Pancreas (tissue), 10 donors: ENCODE data around the gene DDX39B. TPM values are rescaled to one million over a fixed set of nuclear protein-coding genes. Genes with fewer than 3 reads are reported as not detected.
A peak's percentile ranks its signal among the peaks of the same experiment; 100 is the strongest.
"Not testable (repeated sequence)": the region's sequence is repeated elsewhere in the genome, so short reads cannot be mapped to it uniquely, and the experiment has no call there.

Source experiments
- ATAC-seq, 4 donors: fragments of 200-7000 bp; cut with Tn5 transposase; one replicate each; pipeline versions ENCODE4 v1.8.0 to v1.9.1; 2020; ENCODE audit warnings: mild to moderate bottlenecking in 4 of 4, moderate library complexity in 4 of 4
- DNase-seq, 6 donors: peaks; one replicate each; pipeline ENCODE4 v3.0.0-alpha.2; 2020
- FAIRE-seq: peaks from 2 replicates; lab custom pipeline; 2012; peaks lifted over from hg19 to GRCh38; lab: Jason Lieb, UNC
- H3K27ac ChIP-seq, 4 donors: fragments of 200-600 bp; sonication (generic); 1 replicate in 3 of 4; 2 replicates in 1 of 4; pipeline versions ENCODE4 v1.5.0 to v1.8.0; 2020
- H3K27me3 ChIP-seq, 4 donors: fragments of 200-600 bp; one replicate each; pipeline ENCODE4 v1.8.0; 2021
- H3K36me3 ChIP-seq, 3 donors: fragments of 200-600 bp; sonication (generic) in 1 of 3; one replicate each; pipeline versions ENCODE4 v1.5.0 to v1.8.0; 2020 to 2021
- H3K4me1 ChIP-seq, 3 donors: fragments of 200-600 bp; one replicate each; pipeline ENCODE4 v1.8.0; 2021
- H3K4me3 ChIP-seq, 4 donors: fragments of 200-600 bp; sonication (generic) in 2 of 4; one replicate each; pipeline versions ENCODE4 v1.5.0 to v1.8.0; 2020 to 2021
- H3K9me3 ChIP-seq, 4 donors: fragments of 200-600 bp; one replicate each; pipeline ENCODE4 v1.8.0; 2021
- WGBS, 2 donors: extraction: QIAGEN DNeasy Blood & Tissue Kit; methylation state at CpG; one replicate each; pipeline ENCODE4 v1.1.7; 2013; 5-methylcytosine and 5-hydroxymethylcytosine counted together
- intact Hi-C, 3 donors: fragments of 100-400 bp; cut with DNase I; formaldehyde crosslinking; loops; one replicate each; pipeline versions ENCODE4 v1.11.1 to v1.14.2; 2022
- polyA plus RNA-seq, 2 donors: library from polyadenylated mRNA; stranded (reverse); fragments of 200-250 nt; gene quantifications; one replicate each; pipeline ENCODE4 v1.2.3, GENCODE V29; 2013
- total RNA-seq, 6 donors: library from RNA; stranded (reverse); fragmentation: NEBNext Ultra II Directional in 4 of 6; extraction: Animal tissue kit (Norgen Biotek cat#: 25700) in 4 of 6; gene quantifications; one replicate each; pipeline versions ENCODE4 v1.2.1 to v1.2.4, GENCODE V29; 2021 to 2023
- TF ChIP-seq, protein P1 (sequence below), 4 donors: fragments of 200-600 bp; sonication (generic) in 3 of 4; IDR thresholded peaks; one replicate each; pipeline versions ENCODE4 v1.5.0 to v1.8.0; 2021; ENCODE audit warnings: antibody characterized with exemption in 4 of 4
- donor health status: healthy with polysubstance abuse.
- donor health status: DM: no; HTN: no; CAD: no; lungs with moderate emphysema.
- donor health status: DM: no; HTN: no; CAD: no.
- donor health status: control.
- donor health status: control.
- donor health status: Bipolar disorder and iron deficiency.
- donor health status: DM: yes; HTN: yes; CAD: no.
- donor health status: DM: no; HTN: no; CAD: no.
- donor health status: DM: no; HTN: no; CAD: no.
- donor health status: DM: yes; HTN: yes; CAD: no.

DDX39B gene
- total RNA-seq (100 to 1,000 TPM; 134 to 233 (median 153) TPM), polyA plus RNA-seq (100 to 1,000 TPM; 423 to 669 TPM)

DNA sequence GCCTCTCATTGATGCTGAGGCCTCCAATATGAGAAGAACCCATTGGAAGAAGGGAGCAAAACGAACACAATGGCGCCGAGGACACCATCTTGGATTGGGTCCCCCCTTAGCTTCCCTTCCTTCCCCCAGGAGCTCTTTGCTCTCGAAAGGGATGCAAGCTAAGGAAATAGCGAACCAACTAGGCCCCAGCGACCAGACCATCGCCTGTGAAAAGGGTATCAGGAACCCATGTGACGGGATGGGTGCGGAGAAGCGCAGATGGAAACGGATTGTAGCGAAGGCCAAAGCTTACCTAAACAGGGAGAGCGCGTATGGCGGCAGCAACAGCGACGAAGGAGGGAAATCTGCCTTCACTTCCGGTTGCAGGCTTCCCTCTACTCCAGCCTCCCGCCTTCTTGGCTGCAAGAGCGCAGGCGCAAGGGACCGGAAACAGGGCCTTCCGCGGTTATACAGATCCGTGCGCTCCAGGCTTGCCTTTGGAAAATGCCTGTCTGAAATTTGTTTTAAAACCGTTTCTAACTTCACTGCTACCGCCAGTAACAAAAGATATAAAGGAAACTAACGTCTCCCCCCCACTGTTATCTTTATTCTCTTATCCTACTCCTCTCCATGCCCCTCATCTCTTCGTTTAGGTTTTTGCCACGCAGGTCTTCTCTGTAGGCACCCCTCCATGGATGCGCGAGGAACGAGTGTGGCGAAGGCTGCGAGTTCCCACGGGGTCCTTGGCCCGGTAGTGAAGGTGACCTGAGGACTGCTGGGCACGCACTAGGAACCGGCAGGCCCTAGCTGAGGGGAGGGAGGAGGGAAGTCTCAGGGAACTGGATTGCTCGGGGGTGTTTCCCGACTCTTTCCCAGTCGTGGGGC is at the start of gene DDX39B:
Gene DDX39B, minus strand, starts transcription at position 346 of the 864 bp plus-strand sequence. CDS start 1,471 bp downstream, outside the sequence.
- WGBS, 2 donors = 0% methylated on average over 43 of the region's 43 CpGs
- peak within 1 kb of the TSS; percentile 51 to 67 (median 59) for H3K4me3 ChIP-seq
- no peaks in the 10 kb centered on the region for H3K27me3 ChIP-seq
- peak within 1 kb of the TSS; percentile 78 to 96 (median 92) for H3K27ac ChIP-seq
- peaks cover 4 to 25% (median 12%) of the 10 kb centered on the region in 3 donors for H3K36me3 ChIP-seq
- TF ChIP-seq, protein P1, sequence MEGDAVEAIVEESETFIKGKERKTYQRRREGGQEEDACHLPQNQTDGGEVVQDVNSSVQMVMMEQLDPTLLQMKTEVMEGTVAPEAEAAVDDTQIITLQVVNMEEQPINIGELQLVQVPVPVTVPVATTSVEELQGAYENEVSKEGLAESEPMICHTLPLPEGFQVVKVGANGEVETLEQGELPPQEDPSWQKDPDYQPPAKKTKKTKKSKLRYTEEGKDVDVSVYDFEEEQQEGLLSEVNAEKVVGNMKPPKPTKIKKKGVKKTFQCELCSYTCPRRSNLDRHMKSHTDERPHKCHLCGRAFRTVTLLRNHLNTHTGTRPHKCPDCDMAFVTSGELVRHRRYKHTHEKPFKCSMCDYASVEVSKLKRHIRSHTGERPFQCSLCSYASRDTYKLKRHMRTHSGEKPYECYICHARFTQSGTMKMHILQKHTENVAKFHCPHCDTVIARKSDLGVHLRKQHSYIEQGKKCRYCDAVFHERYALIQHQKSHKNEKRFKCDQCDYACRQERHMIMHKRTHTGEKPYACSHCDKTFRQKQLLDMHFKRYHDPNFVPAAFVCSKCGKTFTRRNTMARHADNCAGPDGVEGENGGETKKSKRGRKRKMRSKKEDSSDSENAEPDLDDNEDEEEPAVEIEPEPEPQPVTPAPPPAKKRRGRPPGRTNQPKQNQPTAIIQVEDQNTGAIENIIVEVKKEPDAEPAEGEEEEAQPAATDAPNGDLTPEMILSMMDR (IDR thresholded peaks at IDR 0.05) = no peak
- peaks cover 22 to 32% (median 22%) of the 10 kb centered on the region in 3 donors for H3K4me1 ChIP-seq
- no peak for FAIRE-seq
- ATAC-seq = peak; percentile 85 to 94 (median 89)
- intact Hi-C loops = no loop called here
- peak; percentile 93 to 98 (median 96) for DNase-seq
- no peaks in the 10 kb centered on the region for H3K9me3 ChIP-seq

DNA sequence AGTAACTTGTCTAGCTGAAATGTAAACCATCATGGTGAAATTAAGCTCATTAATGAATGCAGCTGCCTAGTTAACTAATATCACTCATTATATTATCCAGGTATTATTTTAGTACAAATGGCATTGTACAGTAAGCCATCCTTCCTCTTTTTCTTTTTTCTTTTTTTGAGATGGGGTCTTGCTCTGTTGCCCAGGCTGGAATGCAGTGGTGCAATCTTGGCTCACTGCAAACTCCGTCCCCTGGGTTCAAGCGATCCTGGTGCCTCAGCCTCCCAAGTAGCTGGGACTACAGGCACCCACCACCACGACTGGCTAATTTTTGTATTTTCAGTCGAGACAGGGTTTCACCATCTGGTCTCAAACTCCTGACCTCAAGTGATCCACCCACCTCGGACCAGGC is 48.9 kb upstream of the DDX39B start:
- DNase-seq, H3K27ac ChIP-seq, H3K4me3 ChIP-seq, H3K4me1 ChIP-seq, intact Hi-C loops, ATAC-seq, FAIRE-seq, H3K9me3 ChIP-seq, H3K27me3 ChIP-seq, H3K36me3 ChIP-seq: not testable (repeated sequence)
- 67 to 68% methylated on average over 5 of the region's 5 CpGs for WGBS, 2 donors

GRCh38 chr6:31588871-31589650 is 47.3 kb upstream of the DDX39B start:
- no peaks in the 10 kb centered on the region for H3K36me3 ChIP-seq
- intact Hi-C loops = no loop called here
- FAIRE-seq (no peak), DNase-seq (no peak), ATAC-seq (no peak)
- no peak overlapping the region for H3K27ac ChIP-seq
- H3K27me3 ChIP-seq = no peaks in the 10 kb centered on the region
- WGBS, 2 donors = 44 to 46% methylated on average over 9 of the region's 9 CpGs
- no peaks in the 10 kb centered on the region for H3K9me3 ChIP-seq
- TF ChIP-seq, protein P1 (IDR thresholded peaks at IDR 0.05) = no peak
- H3K4me3 ChIP-seq = no peak overlapping the region
- no peaks in the 10 kb centered on the region for H3K4me1 ChIP-seq

- intact Hi-C loops = no loop called here
- DNase-seq = no peak
- FAIRE-seq = no peak
- no peaks in the 10 kb centered on the region for H3K27me3 ChIP-seq
- no peak for ATAC-seq
- WGBS, 2 donors = 59 to 60% methylated on average over 12 of the region's 12 CpGs
- H3K36me3 ChIP-seq = no peaks in the 10 kb centered on the region
- peak overlapping the region in 1 of 4 donors; percentile 14 for H3K4me3 ChIP-seq
- TF ChIP-seq, protein P1 (IDR thresholded peaks at IDR 0.05) = no peak
- no peaks in the 10 kb centered on the region for H3K4me1 ChIP-seq
- H3K27ac ChIP-seq = peak overlapping the region in 1 of 4 donors; percentile 11
- H3K9me3 ChIP-seq = no peaks in the 10 kb centered on the region
Measured at GRCh38 chr6:31587791-31588777, 46.3 kb upstream of the DDX39B start.
